A549 treated with AZD2906 at 1 μM for 4 hours (cell line): Measurements from ENCODE around the gene GULP1. TPM values are rescaled to one million over a fixed set of nuclear protein-coding genes. Genes with fewer than 3 reads are reported as not detected.

Experiments used
- total RNA-seq: library from RNA; stranded (reverse); fragments of 200-300 nt; extraction: Qiagen RNA extraction; gene quantifications from 5 replicates; pipeline ENCODE4 v1.2.3, GENCODE V29; 2022

The GULP1 gene
- 23.9 to 38.8 TPM (median 25.8 TPM) in 5 replicates for total RNA-seq

DNA sequence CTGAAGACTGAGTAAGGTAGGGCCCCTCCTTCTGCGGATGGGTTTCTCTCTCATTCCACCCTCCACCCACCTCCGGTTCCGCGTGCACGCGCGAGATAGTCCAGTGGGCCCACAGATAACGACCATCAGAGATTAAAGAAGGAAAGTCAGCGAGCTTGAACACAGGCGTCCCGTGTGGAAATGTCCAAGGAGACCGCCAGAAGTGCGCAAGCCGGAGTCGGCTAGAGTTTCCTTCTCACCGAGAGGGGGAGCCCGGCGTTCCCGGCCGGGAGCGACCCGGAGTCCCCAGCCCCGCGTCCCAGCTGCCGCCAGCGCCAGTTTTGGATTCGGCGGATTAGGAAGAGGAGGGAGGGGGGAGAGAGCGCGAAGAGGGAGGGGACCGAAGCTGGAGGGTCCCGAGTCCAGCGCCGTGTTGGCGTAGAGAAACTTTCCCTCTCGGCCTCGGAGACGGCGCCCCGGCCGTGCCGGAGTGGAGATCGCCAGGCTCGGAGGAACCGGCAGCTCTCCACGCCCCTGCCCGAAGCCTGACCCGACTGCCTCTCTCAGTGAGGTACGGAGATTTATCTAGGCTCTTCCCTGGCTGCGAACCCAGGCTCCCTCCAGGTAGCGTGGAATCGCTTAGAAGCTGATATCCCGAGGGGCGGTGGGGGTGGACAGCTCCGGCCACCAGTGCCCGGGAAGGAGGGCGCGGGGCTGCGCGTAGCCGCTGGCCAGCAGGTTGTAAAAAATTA lies at the start of gene GULP1:
Gene GULP1, plus strand, starts transcription at position 258 of the 731 bp plus-strand sequence. CDS start 185,829 bp downstream, outside the sequence.

